Posterior vena cava (tissue), 2 donors: ENCODE data around the gene TRPM8. TPM values are rescaled to one million over a fixed set of nuclear protein-coding genes. Genes with fewer than 3 reads are reported as not detected.
A peak's percentile ranks its signal among the peaks of the same experiment; 100 is the strongest.

Experiments
- DNase-seq: peaks from one replicate; pipeline ENCODE4 v3.0.0-alpha.2; 2020; ENCODE audit warnings: low spot score
- intact Hi-C, 2 donors: fragments of 100-400 bp; cut with DNase I; formaldehyde crosslinking; loops; one replicate each; pipeline versions ENCODE4 v1.14.1 to v1.14.2; 2022 to 2023
- total RNA-seq, 2 donors: library from RNA; stranded (reverse); fragmentation: NEBNext Ultra II Directional; extraction: Animal tissue kit (Norgen Biotek cat#: 25700); gene quantifications; one replicate each; pipeline ENCODE4 v1.2.1, GENCODE V29; 2021
- donor health status: DM: yes; HTN: yes; CAD: no.
- donor health status: DM: yes; HTN: yes; CAD: no.

TRPM8 gene
- total RNA-seq, 2 donors from 2014 or later, result not detected

DNA sequence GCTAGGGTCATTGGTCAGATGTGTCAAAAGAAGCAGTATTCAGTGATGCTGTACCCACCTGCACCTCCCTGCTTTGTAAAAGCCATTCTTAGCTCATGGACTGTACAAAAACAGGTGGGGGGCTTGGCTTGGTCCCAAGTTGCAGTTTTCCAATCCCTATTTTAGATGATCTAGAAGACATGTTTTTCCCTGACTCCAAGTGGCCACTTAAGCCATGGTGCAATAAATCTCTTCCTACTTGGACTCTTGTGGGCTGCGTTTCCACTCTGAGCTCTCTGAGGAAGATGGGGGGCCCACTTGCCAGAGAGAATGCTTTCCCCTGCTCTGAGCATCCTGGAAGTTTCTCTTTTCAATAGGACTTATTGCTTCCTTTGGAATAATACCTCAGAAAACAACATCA lies 76.3 kb downstream of the TRPM8 start:
- DNase-seq, result no peak
- intact Hi-C loops, result no loop called here

DNA sequence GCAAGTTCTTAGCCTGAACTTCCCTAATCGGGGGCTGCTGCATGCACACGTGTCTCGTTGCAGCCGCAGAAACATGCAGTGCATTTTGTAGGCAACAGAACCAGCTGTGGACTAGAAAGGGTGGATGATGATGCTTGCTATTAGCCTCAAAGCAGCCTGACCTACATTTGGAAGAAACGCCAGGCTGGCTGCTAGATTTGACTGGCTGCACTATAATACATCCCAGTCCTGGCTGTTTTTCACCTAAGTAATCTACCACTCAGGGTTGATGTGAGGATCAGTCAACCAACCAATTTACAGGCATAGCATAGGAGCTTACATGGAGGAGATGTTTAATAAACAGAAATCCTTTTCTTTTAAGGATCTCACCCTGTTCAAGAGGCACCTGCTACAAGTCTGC lies 77.0 kb downstream of the TRPM8 start:
- intact Hi-C loops, result no loop called here
- no peak for DNase-seq

DNA sequence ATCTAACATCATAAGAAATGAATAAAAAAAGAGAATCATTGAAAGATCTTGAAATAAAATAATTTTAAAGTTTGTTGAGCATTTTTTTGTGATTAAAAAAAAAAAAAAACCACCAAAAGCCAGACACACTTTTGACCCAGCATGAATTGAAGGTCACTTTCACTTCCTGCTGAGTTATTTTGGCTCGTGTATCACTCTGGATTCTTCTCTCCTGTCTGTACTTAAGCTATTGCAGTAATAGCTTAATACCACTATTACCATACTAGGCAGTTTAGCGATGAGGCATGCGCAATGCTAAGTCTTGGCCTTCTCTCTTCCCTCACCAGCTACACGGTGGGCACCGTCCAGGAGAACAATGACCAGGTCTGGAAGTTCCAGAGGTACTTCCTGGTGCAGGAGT lies 78.8 kb downstream of the TRPM8 start:
- DNase-seq, result no peak
- intact Hi-C loops, result no loop called here

GRCh38 chr2:233996461-233996860 lies 79.3 kb downstream of the TRPM8 start:
- intact Hi-C loops, result no loop called here
- no peak for DNase-seq

DNA sequence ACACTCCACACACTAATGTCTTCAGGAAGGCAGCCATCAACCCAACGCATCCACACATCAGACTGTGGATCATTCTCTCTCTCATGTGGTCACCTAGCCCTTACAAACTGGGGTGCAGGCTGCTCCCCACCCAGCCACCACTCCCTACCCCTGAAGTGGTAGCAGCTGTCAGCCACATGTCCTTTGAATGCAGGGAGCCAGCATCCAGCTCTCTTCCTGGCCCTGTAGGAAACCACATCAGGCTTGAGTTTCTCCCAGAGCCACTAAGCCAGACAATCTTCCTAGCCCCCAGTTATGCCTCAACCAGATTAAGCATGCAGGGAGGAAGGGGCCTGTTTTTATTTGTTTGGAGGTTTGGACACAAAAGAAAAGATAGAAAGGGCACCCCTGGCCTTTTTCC lies 80.5 kb downstream of the TRPM8 start:
- no peak for DNase-seq
- intact Hi-C loops, result no loop called here

- no peak for DNase-seq
- intact Hi-C loops, result no loop called here
These were observed 82.0 kb downstream of the TRPM8 start for GRCh38 chr2:233999182-233999581.

DNA sequence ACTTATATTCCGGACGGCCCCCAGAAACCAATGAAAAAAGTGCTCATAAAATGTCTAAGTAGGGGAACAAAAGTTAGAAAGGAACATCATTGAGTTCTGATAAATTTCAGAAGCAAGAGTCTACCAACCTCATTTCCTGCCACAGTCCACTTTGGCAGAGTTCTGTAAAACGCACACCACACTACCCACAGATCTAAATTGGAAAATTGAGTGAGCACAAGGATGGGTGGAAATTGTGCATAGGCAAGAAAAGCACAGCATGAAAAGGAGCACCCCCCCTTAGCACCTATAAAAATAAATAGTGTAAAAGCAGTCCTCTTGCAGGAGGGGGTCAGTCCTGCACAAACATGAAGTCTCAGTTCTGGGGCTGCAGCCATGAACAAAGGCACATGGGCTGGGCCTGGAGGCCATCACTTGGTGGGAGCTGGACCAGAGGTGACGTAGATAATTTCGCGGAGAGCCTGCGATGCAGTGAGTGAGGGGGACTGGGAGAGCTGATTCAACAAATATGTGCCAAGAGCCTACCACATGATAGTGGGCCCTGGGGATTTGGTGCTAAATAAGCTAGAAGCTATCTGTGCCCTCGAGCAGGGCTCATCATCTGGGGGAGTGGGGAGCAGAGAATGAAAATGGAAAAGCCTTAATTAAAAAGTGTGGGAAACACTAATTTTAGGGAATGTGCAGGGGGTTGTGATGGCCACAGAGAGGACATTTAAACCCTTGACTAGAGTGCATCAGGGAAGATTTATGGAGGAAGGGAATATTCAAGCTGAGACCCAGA lies 84.4 kb downstream of the TRPM8 start:
- intact Hi-C loops, result no loop called here
- DNase-seq, result no peak

- no peak for DNase-seq
- intact Hi-C loops, result no loop called here
These were observed 85.1 kb downstream of the TRPM8 start for GRCh38 chr2:234002281-234002680.

DNA sequence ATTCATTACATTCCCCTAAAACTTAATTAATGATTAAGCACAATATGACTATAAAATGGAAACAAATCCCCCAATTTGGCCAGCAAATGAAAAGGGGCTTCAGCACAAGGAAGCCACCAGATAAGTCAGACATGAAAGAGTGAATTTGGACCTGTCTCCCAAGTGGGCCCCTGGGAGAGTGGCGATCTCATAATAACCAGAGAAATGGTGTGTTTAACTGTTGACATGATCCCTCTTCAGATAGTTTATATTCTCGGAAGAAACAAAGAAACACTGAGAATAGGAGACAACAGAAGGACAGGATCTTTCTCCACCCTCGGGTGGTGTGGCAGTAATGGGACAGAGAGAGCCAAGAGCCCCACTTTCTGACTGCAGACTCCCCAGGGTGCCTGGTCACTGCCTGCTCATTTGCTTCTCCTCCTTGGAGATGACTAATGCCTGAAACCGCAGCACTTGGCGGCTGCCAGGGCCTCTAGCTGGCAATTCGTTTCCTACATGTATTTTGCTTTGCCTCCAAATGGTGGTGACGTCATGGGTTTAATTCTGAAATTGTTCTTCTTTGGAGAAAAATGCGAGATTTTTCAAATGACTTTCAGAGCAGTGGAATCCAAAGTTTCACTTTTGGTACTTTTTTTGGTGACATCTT lies 86.9 kb downstream of the TRPM8 start:
- no peak for DNase-seq
- intact Hi-C loops, result no loop called here

- intact Hi-C loops, result no loop called here
- no peak for DNase-seq
These were observed 88.0 kb downstream of the TRPM8 start for GRCh38 chr2:234005126-234005525.

DNA sequence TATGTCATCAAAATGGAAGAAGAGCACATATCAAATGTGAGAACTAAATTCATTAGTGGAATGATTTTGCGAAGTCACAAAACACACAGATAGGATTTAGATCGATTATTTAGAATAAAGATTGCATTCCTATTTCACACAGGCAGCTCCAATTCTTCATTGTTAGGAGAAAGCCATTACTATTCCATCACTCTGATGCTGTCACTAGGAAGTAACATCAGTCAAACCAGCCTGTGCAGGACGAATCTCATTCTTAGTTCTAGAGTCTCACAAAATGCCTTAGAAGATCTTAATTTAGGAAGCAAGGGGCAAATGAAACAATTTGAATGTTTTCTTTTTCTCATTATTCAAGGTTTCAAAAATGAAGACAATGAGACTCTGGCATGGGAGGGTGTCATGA lies 89.3 kb downstream of the TRPM8 start:
- DNase-seq, result no peak
- intact Hi-C loops, result no loop called here

- intact Hi-C loops, result no loop called here
These were observed 97.3 kb downstream of the TRPM8 start for GRCh38 chr2:234014427-234014826.

DNA sequence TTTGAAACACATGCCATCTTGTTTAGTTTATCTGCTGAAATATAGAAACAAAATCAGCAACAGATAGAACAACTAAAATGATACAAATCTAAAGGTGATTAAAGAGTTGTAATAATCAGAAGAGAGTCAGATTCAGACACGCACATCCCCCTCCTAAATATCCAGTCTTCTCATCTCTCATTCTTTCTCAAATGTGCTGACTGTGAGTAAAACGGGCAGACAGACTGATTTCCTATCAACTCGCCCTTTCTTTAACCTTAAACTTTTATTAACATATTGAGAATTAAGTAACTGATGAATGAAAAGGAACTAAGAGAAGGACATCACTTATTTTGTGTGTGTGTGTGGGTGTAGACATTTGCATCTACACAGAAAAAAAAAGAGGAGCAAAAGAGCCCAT lies 98.7 kb downstream of the TRPM8 start:
- intact Hi-C loops, result no loop called here
- DNase-seq, result no peak

More at GRCh38 chr2:234014427-234014826, 97.3 kb downstream of the TRPM8 start:
- no peak for DNase-seq

- intact Hi-C loops, result no loop called here
- no peak for DNase-seq
These were observed 102.7 kb downstream of the TRPM8 start for GRCh38 chr2:234019896-234020295.

DNA sequence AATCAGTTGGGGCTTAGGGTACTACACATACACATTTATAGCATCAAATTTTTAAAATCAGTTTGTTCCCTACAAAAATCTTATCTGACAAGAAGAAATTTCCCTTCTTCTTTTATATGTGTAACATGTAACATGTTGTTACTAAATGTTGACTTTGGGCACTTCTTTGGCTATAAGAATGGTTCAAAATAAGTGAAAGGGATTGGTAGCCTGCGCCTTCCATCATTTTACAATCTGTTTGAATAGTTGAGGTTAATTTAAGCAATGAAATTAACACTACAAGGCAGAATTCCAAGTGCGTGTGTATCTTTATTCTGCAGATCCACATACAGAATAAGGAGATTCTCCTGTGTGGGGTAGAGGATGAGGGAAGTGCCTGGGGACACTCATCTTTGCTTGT lies 103.2 kb downstream of the TRPM8 start:
- no peak for DNase-seq
- intact Hi-C loops, result no loop called here

GRCh38 chr2:234022424-234022823 lies 105.3 kb downstream of the TRPM8 start:
- intact Hi-C loops, result no loop called here
- DNase-seq, result no peak

- intact Hi-C loops, result no loop called here
- no peak for DNase-seq
These were observed 107.1 kb downstream of the TRPM8 start for GRCh38 chr2:234024304-234024703.

DNA sequence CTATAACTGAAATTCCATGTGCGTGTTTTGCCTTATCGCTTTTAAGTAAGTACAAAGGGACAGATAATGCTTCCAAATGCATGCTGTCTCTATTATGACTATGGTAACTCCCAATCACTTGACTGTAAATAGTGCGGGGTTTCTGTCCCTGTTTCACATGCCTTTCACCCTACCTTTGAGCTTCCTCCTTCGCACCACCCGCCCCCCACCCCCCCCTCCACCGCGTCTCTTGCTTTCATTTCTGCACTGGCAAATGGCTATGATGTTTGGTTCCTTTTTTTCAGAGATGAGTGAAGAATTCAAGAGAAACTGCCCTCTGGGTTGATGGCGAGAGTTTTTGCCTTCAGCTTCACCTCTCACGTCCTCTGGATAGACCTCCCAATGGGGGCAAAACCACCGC lies 108.3 kb downstream of the TRPM8 start:
- no peak for DNase-seq
- intact Hi-C loops, result no loop called here

- intact Hi-C loops, result no loop called here
- no peak for DNase-seq
These were observed 108.8 kb downstream of the TRPM8 start for GRCh38 chr2:234025891-234026401.

DNA sequence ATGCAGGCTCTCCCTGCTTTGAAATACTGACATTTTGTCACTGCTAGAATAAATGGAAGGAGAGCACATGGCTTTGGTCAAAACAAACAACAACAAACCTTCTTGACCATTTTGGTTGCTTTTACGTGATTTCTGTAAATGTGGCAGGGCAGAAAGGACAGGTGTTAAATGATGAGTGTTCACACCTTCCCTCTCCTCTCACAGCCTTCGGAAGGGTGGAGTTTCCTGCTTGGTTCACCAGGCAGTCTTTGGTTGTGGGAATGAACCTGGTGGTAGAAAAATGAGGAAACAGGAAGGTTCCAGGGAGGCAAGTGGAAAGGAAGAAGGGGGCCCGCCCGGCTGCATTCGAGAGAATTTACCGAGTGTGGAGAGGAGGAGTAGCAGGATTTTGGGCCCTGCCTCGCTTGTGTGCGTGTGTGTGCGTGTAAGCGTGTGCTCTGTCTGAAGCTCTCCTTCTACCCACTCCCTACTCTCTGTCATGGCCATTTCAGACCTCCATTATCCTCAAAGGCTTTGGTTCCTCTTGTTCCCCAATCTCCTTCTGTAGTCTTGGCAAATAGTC lies 109.6 kb downstream of the TRPM8 start:
- DNase-seq, result peak; percentile 82
- intact Hi-C loops, result no loop called here

GRCh38 chr2:234027641-234028040 lies 110.5 kb downstream of the TRPM8 start:
- intact Hi-C loops, result no loop called here
- DNase-seq, result no peak
